Activated CD4-positive, alpha-beta T cell treated with anti-CD3 and anti-CD28 coated beads for 36 hours (primary cell): ENCODE data around the gene PLXNB3. TPM values are rescaled to one million over a fixed set of nuclear protein-coding genes. Genes with fewer than 3 reads are reported as not detected.
A peak's percentile ranks its signal among the peaks of the same experiment; 100 is the strongest.
"Not testable (repeated sequence)": the region's sequence is repeated elsewhere in the genome, so short reads cannot be mapped to it uniquely, and the experiment has no call there.

Source experiments
- ATAC-seq: fragments of 200-7000 bp; cut with Tn5 transposase; one replicate; pipeline ENCODE4 v1.10.0; 2021; ENCODE audit warnings: mild to moderate bottlenecking, moderate library complexity
- CTCF ChIA-PET: fragments of 350-600 bp; sonication (Branson Sonifier 250); formaldehyde crosslinking; loops from one replicate; lab custom pipeline; 2021; ENCODE audit warnings: antibody characterized with exemption; lab: Charles Lee
- POLR2A ChIA-PET: fragments of 350-600 bp; sonication (Branson Sonifier 250); formaldehyde crosslinking; loops from one replicate; lab custom pipeline; 2021; ENCODE audit warnings: antibody characterized with exemption, inconsistent platforms; lab: Charles Lee
- DNase-seq: peaks from one replicate; pipeline ENCODE4 v3.0.0-alpha.2; 2020
- H3K27ac Mint-ChIP-seq: one replicate; pipeline ENCODE4 v1.8.0; 2021; ENCODE audit warnings: mixed read lengths
- H3K27me3 Mint-ChIP-seq: one replicate; pipeline ENCODE4 v1.8.0; 2021; ENCODE audit warnings: mixed read lengths
- H3K36me3 Mint-ChIP-seq: one replicate; pipeline ENCODE4 v1.8.0; 2021; ENCODE audit warnings: low read depth, mixed read lengths
- H3K4me1 Mint-ChIP-seq: one replicate; pipeline ENCODE4 v1.8.0; 2021; ENCODE audit warnings: mixed read lengths
- H3K4me3 Mint-ChIP-seq: one replicate; pipeline ENCODE4 v1.8.0; 2021; ENCODE audit warnings: mild to moderate bottlenecking, moderate library complexity, mixed read lengths
- H3K9me3 Mint-ChIP-seq: one replicate; pipeline ENCODE4 v1.8.0; 2021; ENCODE audit warnings: low read depth, mixed read lengths
- intact Hi-C, 2 experiments: fragments of 100-400 bp; cut with DNase I in 1 of 2; cut with micrococcal nuclease in 1 of 2; formaldehyde crosslinking; loops; one replicate each; pipeline versions ENCODE4 v1.14.2 to v1.15.1; 2022 to 2024; cut with DNase I, micrococcal nuclease
- total RNA-seq, 2 experiments: library from RNA; stranded (reverse); gene quantifications; one replicate each; pipeline ENCODE4 v1.2.3, GENCODE V29; 2021

Gene PLXNB3
- total RNA-seq, 2 experiments from 2014 or later, result 1.6 to 2.4 TPM

DNA sequence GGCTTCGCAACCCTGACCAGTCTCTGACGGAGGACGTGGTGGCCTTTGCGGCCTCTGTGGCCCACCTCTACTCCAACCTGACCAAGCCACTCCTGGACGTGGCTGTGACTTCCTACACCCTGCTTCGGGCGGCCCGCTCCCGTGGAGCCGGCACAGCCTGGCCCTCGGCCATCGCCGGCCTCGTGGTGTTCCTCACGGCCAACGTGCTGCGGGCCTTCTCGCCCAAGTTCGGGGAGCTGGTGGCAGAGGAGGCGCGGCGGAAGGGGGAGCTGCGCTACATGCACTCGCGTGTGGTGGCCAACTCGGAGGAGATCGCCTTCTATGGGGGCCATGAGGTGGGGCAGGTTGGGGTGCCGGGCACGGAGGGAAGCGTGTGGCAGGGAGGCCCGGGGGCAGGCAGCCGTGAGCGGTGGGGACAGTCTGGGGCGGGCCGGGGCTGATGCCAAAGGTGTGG lies 38.2 kb upstream of the PLXNB3 start:
- ChIA-PET CTCF (no interaction called here), POLR2A (interaction anchor here (0.6 kb wide), 1 partner anchor 765 kb away, joined by 3 read pairs; the partner anchor contains the start of gene SLC10A3)
- Mint-ChIP-seq H3K4me3 (peak overlapping the region; percentile 47), H3K27me3 (no peaks in the 10 kb centered on the region), H3K27ac (no peak overlapping the region), H3K36me3 (peaks cover 8% of the 10 kb centered on the region), H3K4me1 (peaks cover 23% of the 10 kb centered on the region), H3K9me3 (no peaks in the 10 kb centered on the region)
- intact Hi-C loops, result loop anchor here in 1 of 2 experiments (10.0 kb wide), 3 partner anchors 369 to 759 kb away; partner anchors contain the start of genes EMD, FLNA, MECP2 and UBL4A
- ATAC-seq, result no peak
- DNase-seq, result no peak

DNA sequence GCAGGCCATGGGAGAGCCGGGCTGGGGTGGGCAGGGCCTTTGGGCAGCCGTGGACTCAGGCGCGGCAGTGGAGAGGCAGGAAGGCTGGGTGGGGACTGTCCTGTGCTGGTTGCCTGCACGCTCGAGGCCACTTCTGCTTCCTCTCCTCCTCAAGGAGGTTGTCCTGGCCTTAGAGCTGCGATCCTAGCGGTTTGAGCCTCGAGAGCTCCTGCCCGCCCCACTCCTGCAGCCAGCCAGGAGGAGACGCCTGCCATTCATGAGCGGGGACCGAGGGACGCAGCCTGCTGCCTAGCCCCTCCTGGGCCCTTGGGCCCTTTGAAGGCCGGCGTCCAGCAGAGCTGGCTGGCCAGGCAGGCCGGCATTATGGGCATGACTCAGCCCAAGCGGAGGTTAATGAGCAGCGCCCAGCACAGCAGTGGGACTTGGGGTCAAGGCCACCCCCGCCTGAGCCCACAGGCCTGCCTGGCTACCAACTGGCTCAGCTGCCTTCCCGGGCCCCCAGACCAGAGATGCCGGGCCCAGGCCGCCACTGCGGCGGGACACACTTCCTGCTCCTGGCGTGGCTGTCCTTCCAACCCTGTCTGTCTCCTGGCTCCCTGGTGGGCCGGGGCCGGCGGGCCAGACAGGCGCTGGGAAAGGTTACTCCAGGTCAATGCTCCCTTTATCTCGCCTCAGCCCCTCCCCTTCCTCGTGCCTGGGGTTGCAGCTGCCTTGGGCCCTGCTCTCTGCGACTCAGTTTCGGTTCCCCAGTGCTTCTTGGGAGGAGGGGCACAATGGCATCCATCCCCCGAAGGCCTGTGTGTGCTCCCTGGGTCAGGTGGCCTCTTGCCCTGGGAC lies 37.5 kb upstream of the PLXNB3 start:
- peaks cover 1% of the 10 kb centered on the region for H3K9me3 Mint-ChIP-seq
- POLR2A ChIA-PET, result interaction anchor here (0.6 to 1.5 kb wide), 2 partner anchors 68 to 764 kb away, joined by 3 read pairs; partner anchors contain the start of genes IDH3G, SLC10A3 and SSR4
- H3K4me3 Mint-ChIP-seq, result peak overlapping the region; percentile 47
- H3K36me3 Mint-ChIP-seq, result peaks cover 12% of the 10 kb centered on the region
- peak; percentile 9 for ATAC-seq
- H3K27ac Mint-ChIP-seq, result peak overlapping the region; percentile 37
- peak; percentile 54 for DNase-seq
- intact Hi-C loops, result loop anchor here in 1 of 2 experiments (10.0 kb wide), 3 partner anchors 368 to 758 kb away; partner anchors contain the start of genes EMD, FLNA, MECP2 and UBL4A
- H3K4me1 Mint-ChIP-seq, result peaks cover 30% of the 10 kb centered on the region
- H3K27me3 Mint-ChIP-seq, result no peaks in the 10 kb centered on the region
- CTCF ChIA-PET, result interaction anchor here (1.1 kb wide), 1 partner anchor 120 kb away, joined by 3 read pairs; no protein-coding TSS in a partner anchor

DNA sequence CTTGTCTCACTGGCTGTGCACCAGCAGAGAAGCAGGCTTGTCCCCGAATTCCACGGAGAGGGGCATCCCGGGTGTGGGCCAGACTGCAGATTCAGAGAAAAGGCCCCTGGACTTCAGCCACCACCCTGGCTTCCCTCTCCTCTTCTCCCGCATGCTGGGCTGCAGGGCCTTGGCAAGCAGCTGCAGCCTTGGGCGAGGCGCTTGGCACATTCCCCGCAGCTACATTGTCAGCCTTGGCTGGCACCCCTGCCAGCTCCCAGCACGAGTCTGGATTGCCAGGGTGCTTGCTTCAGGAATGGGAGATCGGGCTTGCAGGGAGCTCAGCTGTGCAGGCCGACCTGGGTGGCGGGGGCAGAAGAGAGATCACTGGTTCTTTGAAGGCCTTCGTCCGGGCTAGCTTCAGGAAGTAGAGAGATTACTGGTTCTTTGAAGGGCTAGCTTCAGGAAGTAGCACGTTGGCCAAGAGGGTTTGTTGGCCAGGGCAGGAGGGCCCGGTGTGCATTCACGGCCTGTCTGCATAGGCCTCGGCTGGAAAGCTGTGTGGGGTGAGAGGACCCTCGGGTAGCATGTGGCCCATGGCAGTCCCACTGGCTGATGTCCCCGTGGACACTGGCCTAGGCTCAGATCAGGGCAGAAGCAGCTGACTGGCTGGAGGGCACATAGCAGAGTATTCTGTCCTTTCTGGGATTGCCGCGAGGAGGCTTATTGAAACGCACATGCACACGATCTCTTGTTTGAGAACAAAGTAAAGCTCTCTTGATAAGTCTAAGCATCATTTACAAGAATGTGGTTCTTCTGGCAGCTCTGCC lies 36.7 kb upstream of the PLXNB3 start:
- intact Hi-C loops, result loop anchor here in 1 of 2 experiments (10.0 kb wide), 3 partner anchors 367 to 757 kb away; partner anchors contain the start of genes EMD, FLNA, MECP2 and UBL4A
- peak overlapping the region; percentile 47 for H3K4me3 Mint-ChIP-seq
- ChIA-PET CTCF (interaction anchor here (0.8 to 1.1 kb wide), 3 partner anchors 119 to 368 kb away, joined by 3 to 4 read pairs (median 4); no protein-coding TSS in a partner anchor), POLR2A (interaction anchor here (1.5 kb wide), 1 partner anchor 67 kb away, joined by 3 read pairs; the partner anchor contains the start of genes IDH3G and SSR4)
- H3K27ac Mint-ChIP-seq, result peak overlapping the region; percentile 37
- H3K9me3 Mint-ChIP-seq, result peaks cover 3% of the 10 kb centered on the region
- no peaks in the 10 kb centered on the region for H3K27me3 Mint-ChIP-seq
- no peak for ATAC-seq
- no peak for DNase-seq
- H3K36me3 Mint-ChIP-seq, result peaks cover 13% of the 10 kb centered on the region
- peaks cover 30% of the 10 kb centered on the region for H3K4me1 Mint-ChIP-seq

DNA sequence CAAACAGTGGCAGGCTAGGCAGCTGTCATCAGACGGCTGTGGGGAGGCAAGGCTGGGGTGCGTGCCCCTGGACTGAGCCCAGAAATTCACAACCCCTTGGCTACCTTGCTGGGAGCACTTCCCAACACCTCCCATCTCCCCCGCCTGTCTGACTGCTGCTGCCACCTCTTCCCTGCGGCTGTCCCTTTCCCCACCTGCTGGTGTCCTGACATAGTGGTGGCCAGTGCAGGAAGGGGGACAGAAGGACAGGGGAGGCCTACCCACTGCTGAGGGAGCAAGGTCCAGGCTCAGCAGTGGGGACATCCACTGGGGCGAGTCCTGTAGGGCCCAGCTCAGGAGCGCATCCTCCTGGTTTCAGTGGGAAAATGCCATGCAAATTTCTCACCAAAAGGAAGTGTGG lies 36.0 kb upstream of the PLXNB3 start:
- ChIA-PET POLR2A (no interaction called here), CTCF (interaction anchor here (1.0 kb wide), 1 partner anchor 245 kb away, joined by 4 read pairs; no protein-coding TSS in a partner anchor)
- DNase-seq (no peak), ATAC-seq (no peak)
- peaks cover 9% of the 10 kb centered on the region for H3K36me3 Mint-ChIP-seq
- no peaks in the 10 kb centered on the region for H3K27me3 Mint-ChIP-seq
- intact Hi-C loops, result loop anchor here in 1 of 2 experiments (10.0 kb wide), 3 partner anchors 367 to 757 kb away; partner anchors contain the start of genes EMD, FLNA, MECP2 and UBL4A
- peaks cover 25% of the 10 kb centered on the region for H3K4me1 Mint-ChIP-seq
- H3K9me3 Mint-ChIP-seq, result peaks cover 3% of the 10 kb centered on the region
- H3K27ac Mint-ChIP-seq, result no peak overlapping the region
- H3K4me3 Mint-ChIP-seq, result no peak overlapping the region

DNA sequence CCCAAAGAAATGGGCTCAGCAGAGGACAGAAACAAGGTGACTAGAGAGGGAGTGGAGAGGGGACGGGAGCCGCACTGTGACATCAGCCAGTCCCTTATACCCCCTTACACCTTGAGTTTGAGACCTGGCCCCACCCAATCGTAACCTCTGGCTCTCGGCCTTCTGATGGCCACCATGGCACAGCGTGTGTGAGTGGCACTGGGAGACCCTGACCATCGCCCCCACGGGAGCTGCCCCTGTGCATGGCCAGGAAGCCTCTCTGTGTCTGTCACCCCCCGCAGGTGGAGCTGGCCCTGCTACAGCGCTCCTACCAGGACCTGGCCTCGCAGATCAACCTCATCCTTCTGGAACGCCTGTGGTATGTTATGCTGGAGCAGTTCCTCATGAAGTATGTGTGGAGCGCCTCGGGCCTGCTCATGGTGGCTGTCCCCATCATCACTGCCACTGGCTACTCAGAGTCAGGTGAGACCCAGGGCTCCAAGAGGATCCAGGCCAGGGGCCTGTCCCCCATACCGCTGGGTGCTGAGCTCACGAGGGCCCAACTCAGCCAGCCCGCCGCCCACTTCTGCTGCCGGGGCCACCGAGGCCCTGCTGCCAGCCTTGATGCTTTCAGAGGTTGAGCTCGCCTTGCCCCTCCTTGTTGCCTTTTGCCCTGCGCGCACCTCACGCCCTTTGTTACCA lies 35.0 kb upstream of the PLXNB3 start:
- POLR2A ChIA-PET, result no interaction called here
- peaks cover 25% of the 10 kb centered on the region for H3K4me1 Mint-ChIP-seq

DNA sequence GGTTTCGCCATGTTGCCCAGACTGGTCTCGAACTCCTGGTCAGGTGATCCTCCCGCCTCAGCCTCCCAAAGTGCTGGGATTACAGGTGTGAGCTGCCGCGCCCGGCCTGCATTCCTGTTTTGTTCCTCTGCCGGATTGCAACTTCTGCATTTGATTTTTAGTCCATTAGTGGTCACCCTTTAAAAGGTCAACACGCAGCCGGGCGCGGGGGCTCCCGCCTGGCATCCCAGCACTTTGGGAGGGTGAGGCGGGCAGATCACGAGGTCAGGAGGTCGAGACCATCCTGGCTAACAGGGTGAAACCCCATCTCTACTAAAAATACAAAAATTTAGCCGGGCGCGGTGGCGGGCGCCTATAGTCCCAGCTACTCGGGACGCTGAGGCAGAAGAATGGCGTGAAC lies 33.9 kb upstream of the PLXNB3 start:
- intact Hi-C loops, H3K9me3 Mint-ChIP-seq, ATAC-seq, H3K27me3 Mint-ChIP-seq, H3K27ac Mint-ChIP-seq, H3K4me3 Mint-ChIP-seq, POLR2A ChIA-PET, CTCF ChIA-PET, DNase-seq: not testable (repeated sequence)
- Mint-ChIP-seq H3K4me1 (peaks cover 31% of the 10 kb centered on the region), H3K36me3 (peaks cover 12% of the 10 kb centered on the region)

More for the DNA sequence above, 35.0 kb upstream of the PLXNB3 start:
- no peak overlapping the region for H3K4me3 Mint-ChIP-seq
- peaks cover 9% of the 10 kb centered on the region for H3K36me3 Mint-ChIP-seq
- DNase-seq, result no peak
- H3K27me3 Mint-ChIP-seq, result no peaks in the 10 kb centered on the region
- H3K9me3 Mint-ChIP-seq, result peaks cover 3% of the 10 kb centered on the region
- intact Hi-C loops, result loop anchor here in 1 of 2 experiments (10.0 kb wide), 3 partner anchors 366 to 756 kb away; partner anchors contain the start of genes EMD, FLNA, MECP2 and UBL4A
- CTCF ChIA-PET, result no interaction called here
- no peak overlapping the region for H3K27ac Mint-ChIP-seq
- ATAC-seq, result no peak

DNA sequence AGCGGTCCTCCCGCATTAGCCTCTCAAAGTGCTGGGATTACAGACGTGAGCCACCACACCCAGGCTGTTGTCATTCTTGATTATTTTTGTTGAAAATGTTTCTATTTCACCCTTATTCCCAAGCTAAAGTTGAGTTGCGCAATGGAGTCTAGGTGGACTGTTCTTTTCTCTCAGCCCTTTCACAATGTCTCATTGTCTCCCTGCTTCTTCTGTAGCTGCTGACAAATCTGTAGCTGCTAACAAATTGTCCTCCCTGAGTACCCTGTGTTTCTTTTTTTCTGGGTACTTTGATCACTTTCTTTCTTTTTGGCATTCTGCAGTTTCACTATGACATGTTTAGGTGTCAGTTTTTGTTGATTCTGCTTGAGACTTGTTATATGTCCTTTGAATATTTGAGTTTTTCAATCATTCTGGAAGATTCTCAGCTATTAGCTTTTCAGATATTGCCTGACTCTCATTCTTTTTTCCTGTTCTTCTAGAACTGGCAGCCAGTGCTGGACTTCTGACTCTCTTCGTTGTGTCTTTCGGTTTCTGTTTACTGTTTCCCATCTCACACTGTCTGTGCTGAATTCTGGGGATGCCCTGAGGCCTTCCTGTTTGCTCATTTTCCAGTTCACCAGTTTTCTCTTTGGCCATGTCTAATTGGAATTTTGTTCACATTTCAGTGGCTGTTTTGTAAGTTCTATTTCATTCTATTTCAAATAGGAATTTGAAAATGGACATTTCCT lies 32.8 kb upstream of the PLXNB3 start:
- intact Hi-C loops, result no loop called here
- DNase-seq (no peak), ATAC-seq (peak; percentile 28)
- Mint-ChIP-seq H3K27ac (peak overlapping the region; percentile 28), H3K4me3 (no peak overlapping the region), H3K4me1 (peaks cover 34% of the 10 kb centered on the region), H3K9me3 (peaks cover 3% of the 10 kb centered on the region), H3K36me3 (peaks cover 12% of the 10 kb centered on the region), H3K27me3 (no peaks in the 10 kb centered on the region)
- ChIA-PET CTCF (no interaction called here), POLR2A (no interaction called here)

DNA sequence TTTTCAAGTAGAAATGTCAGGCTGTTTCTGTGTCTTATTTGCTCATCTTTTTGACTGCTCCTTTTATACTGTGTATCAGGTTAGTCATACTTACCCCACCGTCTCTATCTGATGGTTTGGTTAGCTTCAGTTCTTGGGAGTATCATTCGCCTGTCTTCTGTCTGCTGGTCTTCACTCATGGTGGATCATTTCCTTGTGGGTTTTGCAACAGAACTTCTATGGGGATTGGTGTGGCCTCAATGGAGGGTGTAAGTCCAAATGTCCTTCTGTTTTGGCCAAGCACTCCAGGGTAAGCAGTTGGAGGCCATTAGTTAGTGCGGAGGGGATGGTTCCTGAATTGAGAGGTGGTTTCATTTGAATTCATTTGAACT lies 32.2 kb upstream of the PLXNB3 start:
- no peak overlapping the region for H3K4me3 Mint-ChIP-seq
- CTCF ChIA-PET, result no interaction called here
- peak overlapping the region; percentile 28 for H3K27ac Mint-ChIP-seq
- POLR2A ChIA-PET, result no interaction called here
- no peaks in the 10 kb centered on the region for H3K27me3 Mint-ChIP-seq
- H3K36me3 Mint-ChIP-seq, result peaks cover 12% of the 10 kb centered on the region
- DNase-seq, result no peak
- ATAC-seq, result no peak
- peaks cover 3% of the 10 kb centered on the region for H3K9me3 Mint-ChIP-seq
- H3K4me1 Mint-ChIP-seq, result peaks cover 33% of the 10 kb centered on the region
- intact Hi-C loops, result no loop called here

DNA sequence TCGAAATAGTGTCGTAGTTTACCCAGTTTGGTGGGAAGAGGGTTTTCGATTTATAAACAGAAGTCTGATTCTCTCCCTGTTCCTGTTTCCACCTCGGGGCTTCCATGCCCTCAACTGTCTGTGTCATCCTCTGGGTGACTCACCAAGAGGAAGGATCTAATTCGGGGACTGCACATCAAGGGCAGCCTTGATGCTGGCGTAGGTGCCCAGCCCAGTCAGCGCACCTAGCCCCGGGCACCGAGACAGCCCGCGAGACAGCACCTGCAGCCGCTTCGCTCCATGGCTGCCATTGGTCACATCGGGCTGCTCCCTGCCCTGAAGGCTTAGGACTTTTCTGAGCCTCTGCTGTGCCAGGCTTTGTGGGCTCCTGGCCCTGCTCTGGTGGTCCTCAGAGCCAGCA lies 31.6 kb upstream of the PLXNB3 start:
- CTCF ChIA-PET, result no interaction called here
- intact Hi-C loops, result no loop called here
- Mint-ChIP-seq H3K4me3 (no peak overlapping the region), H3K27me3 (no peaks in the 10 kb centered on the region), H3K4me1 (peaks cover 27% of the 10 kb centered on the region), H3K9me3 (peaks cover 3% of the 10 kb centered on the region), H3K36me3 (peaks cover 12% of the 10 kb centered on the region), H3K27ac (no peak overlapping the region)
- DNase-seq, result no peak
- ATAC-seq, result no peak
- POLR2A ChIA-PET, result no interaction called here

DNA sequence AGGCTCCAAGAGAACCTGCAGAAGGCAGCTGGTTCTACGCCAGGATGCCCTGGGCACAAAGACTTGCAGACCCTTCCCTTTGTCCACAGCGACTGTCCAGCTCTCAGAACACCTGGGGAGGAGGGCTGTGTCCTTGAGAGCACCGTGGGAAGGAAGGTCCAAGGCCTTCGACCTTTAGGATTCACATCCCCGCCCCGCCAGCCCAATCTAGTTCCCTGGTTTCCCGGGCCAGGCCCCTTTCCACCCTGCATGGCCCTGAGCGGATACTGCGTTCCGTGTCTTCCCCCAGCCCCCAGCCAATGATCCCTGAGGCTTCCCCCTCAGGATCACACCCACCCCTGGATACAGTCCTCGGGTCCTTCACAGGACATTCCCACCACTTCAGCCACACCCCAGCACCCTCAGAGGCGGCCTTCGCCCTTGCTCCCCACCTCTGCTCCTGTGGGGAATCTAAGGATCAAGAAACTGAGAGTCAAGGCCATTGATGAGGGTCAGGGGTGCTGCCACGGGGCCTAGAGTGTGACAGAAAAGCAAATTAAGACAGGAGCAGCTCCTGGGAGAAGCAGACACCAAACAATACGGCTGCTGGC lies 30.3 kb upstream of the PLXNB3 start:
- Mint-ChIP-seq H3K27ac (no peak overlapping the region), H3K9me3 (peaks cover 3% of the 10 kb centered on the region), H3K27me3 (no peaks in the 10 kb centered on the region), H3K4me3 (no peak overlapping the region), H3K4me1 (peaks cover 26% of the 10 kb centered on the region), H3K36me3 (peaks cover 12% of the 10 kb centered on the region)
- ChIA-PET CTCF (no interaction called here), POLR2A (no interaction called here)
- intact Hi-C loops, result no loop called here
- no peak for DNase-seq
- no peak for ATAC-seq
